H9 (cell line): ENCODE measurements around the gene QSOX1. TPM values are rescaled to one million over a fixed set of nuclear protein-coding genes. Genes with fewer than 3 reads are reported as not detected.

ENCODE experiments used
- DNase-seq: peaks from one replicate; pipeline ENCODE4 v3.0.0-alpha.2; 2017
- H2AFZ ChIP-seq: one replicate; pipeline ENCODE4 v1.6.1; 2013; ENCODE audit warnings: mild to moderate bottlenecking, low read length, control low read depth, moderate library complexity
- H2AK5ac ChIP-seq: 2 replicates; pipeline ENCODE4 v1.6.1; 2013; ENCODE audit warnings: low read length, control low read depth, mixed read lengths; ENCODE audit not compliant: insufficient read length
- H2BK120ac ChIP-seq: one replicate; pipeline ENCODE4 v1.6.1; 2013; ENCODE audit warnings: low read depth, mild to moderate bottlenecking, low read length, control low read depth, inconsistent platforms; ENCODE audit not compliant: poor library complexity, severe bottlenecking
- H2BK12ac ChIP-seq: 2 replicates; pipeline ENCODE4 v1.6.1; 2013; ENCODE audit warnings: low read length, control low read depth, mixed read lengths, low read depth; ENCODE audit not compliant: insufficient read length
- H2BK15ac ChIP-seq: 2 replicates; pipeline ENCODE4 v1.6.1; 2013; ENCODE audit warnings: low read depth, low read length, control low read depth
- H2BK20ac ChIP-seq: one replicate; pipeline ENCODE4 v1.6.1; 2013; ENCODE audit warnings: low read depth, mild to moderate bottlenecking, low read length, control low read depth, inconsistent platforms; ENCODE audit not compliant: poor library complexity, severe bottlenecking
- H2BK5ac ChIP-seq: 2 replicates; pipeline ENCODE4 v1.6.1; 2013; ENCODE audit warnings: low read length, control low read depth, mixed read lengths; ENCODE audit not compliant: insufficient read length
- H3K14ac ChIP-seq: 2 replicates; pipeline ENCODE4 v1.6.1; 2013; ENCODE audit warnings: low read length, control low read depth; ENCODE audit not compliant: insufficient read depth
- H3K18ac ChIP-seq: 2 replicates; pipeline ENCODE4 v1.6.1; 2013; ENCODE audit warnings: low read depth, mild to moderate bottlenecking, mixed read lengths, low read length, control low read depth; ENCODE audit not compliant: insufficient read length
- H3K23ac ChIP-seq: 2 replicates; pipeline ENCODE4 v1.6.1; 2013; ENCODE audit warnings: low read length, control low read depth, mixed read lengths, low read depth; ENCODE audit not compliant: insufficient read length
- H3K23me2 ChIP-seq: 2 replicates; pipeline ENCODE4 v1.6.1; 2013; ENCODE audit warnings: low read depth, mild to moderate bottlenecking, mixed read lengths, low read length, control low read depth; ENCODE audit not compliant: insufficient read length, poor library complexity, severe bottlenecking
- H3K27ac ChIP-seq: 2 replicates; pipeline ENCODE4 v1.5.1; 2013; ENCODE audit warnings: low read length, control low read depth, mixed read lengths, low read depth; ENCODE audit not compliant: insufficient read length
- H3K27me3 ChIP-seq: 2 replicates; pipeline ENCODE4 v1.6.1; 2013; ENCODE audit warnings: low read length, control low read depth, inconsistent platforms; ENCODE audit not compliant: insufficient read depth
- H3K4ac ChIP-seq: 2 replicates; pipeline ENCODE4 v1.6.1; 2013; ENCODE audit warnings: low read depth, mild to moderate bottlenecking, control low read depth, inconsistent platforms, low read length, moderate library complexity
- H3K4me1 ChIP-seq: 2 replicates; pipeline ENCODE4 v1.6.1; 2013; ENCODE audit warnings: low read length, control low read depth, inconsistent platforms; ENCODE audit not compliant: insufficient read depth
- H3K4me2 ChIP-seq: 2 replicates; pipeline ENCODE4 v1.6.1; 2013; ENCODE audit warnings: low read length, control low read depth, mixed read lengths; ENCODE audit not compliant: insufficient read length, insufficient read depth
- H3K56ac ChIP-seq: 2 replicates; pipeline ENCODE4 v1.6.1; 2013; ENCODE audit warnings: low read depth, mild to moderate bottlenecking, mixed read lengths, low read length, control low read depth; ENCODE audit not compliant: insufficient read length
- H3K79me1 ChIP-seq: 2 replicates; pipeline ENCODE4 v1.6.1; 2013; ENCODE audit warnings: low read depth, mild to moderate bottlenecking, moderate library complexity, low read length, control low read depth, inconsistent platforms; ENCODE audit not compliant: insufficient read depth, poor library complexity, severe bottlenecking
- H3K79me2 ChIP-seq: 2 replicates; pipeline ENCODE4 v1.6.1; 2013; ENCODE audit warnings: low read length, control low read depth, inconsistent platforms; ENCODE audit not compliant: insufficient read depth
- H3K9ac ChIP-seq: 2 replicates; pipeline ENCODE4 v1.6.1; 2013; ENCODE audit warnings: low read length, control low read depth, mixed read lengths; ENCODE audit not compliant: insufficient read length; ENCODE audit errors: extremely low read depth
- H3K9me3 ChIP-seq: one replicate; pipeline ENCODE4 v1.6.1; 2013; ENCODE audit warnings: low read depth, low read length, inconsistent platforms; ENCODE audit not compliant: control insufficient read depth
- H3T11ph ChIP-seq: one replicate; pipeline ENCODE4 v1.6.1; 2013; ENCODE audit warnings: mild to moderate bottlenecking, low read length, control low read depth, inconsistent platforms
- H4K20me1 ChIP-seq: one replicate; pipeline ENCODE4 v1.6.1; 2013; ENCODE audit not compliant: control insufficient read depth, insufficient read length, insufficient read depth
- H4K5ac ChIP-seq: 2 replicates; pipeline ENCODE4 v1.6.1; 2013; ENCODE audit warnings: low read depth, mild to moderate bottlenecking, mixed read lengths, low read length, control low read depth; ENCODE audit not compliant: insufficient read length
- H4K8ac ChIP-seq: replicated peaks from 2 replicates; pipeline ENCODE4 v1.6.1; 2013; ENCODE audit warnings: low read length, control low read depth, mixed read lengths, low read depth; ENCODE audit not compliant: insufficient read length
- H4K91ac ChIP-seq: 2 replicates; pipeline ENCODE4 v1.6.1; 2013; ENCODE audit warnings: low read depth, mild to moderate bottlenecking, moderate library complexity, mixed read lengths, low read length, control low read depth; ENCODE audit not compliant: insufficient read length
- H3K27ac Mint-ChIP-seq, 3 experiments: 2 replicates in 2 of 3; 3 replicates in 1 of 3; pipeline ENCODE4 v1.8.0; 2020 to 2021; ENCODE audit warnings: mixed read lengths in 3 of 3, mild to moderate bottlenecking in 1 of 3, moderate library complexity in 1 of 3
- H3K27me3 Mint-ChIP-seq: 2 replicates; pipeline ENCODE4 v1.8.0; 2021; ENCODE audit warnings: low read depth, mild to moderate bottlenecking, moderate library complexity, mixed read lengths
- H3K36me3 Mint-ChIP-seq, 3 experiments: 2 replicates in 2 of 3; 3 replicates in 1 of 3; pipeline ENCODE4 v1.8.0; 2020 to 2021; ENCODE audit warnings: low read depth in 3 of 3, mixed read lengths in 3 of 3; ENCODE audit not compliant: insufficient read depth in 1 of 3
- H3K4me1 Mint-ChIP-seq, 2 experiments: 2 replicates each; pipeline ENCODE4 v1.8.0; 2020; ENCODE audit warnings: mixed read lengths in 2 of 2
- H3K4me3 Mint-ChIP-seq, 2 experiments: 2 replicates in 1 of 2; 3 replicates in 1 of 2; pipeline ENCODE4 v1.8.0; 2020 to 2021; ENCODE audit warnings: mild to moderate bottlenecking in 2 of 2, mixed read lengths in 2 of 2, moderate library complexity in 1 of 2
- H3K9me3 Mint-ChIP-seq, 2 experiments: 2 replicates in 1 of 2; 3 replicates in 1 of 2; pipeline ENCODE4 v1.8.0; 2020; ENCODE audit warnings: mild to moderate bottlenecking in 2 of 2, mixed read lengths in 2 of 2, moderate library complexity in 1 of 2
- CTCF ChIP-seq: fragments of 200-600 bp; sonication (generic); conservative IDR thresholded peaks from 3 replicates; pipeline ENCODE4 v1.8.0; 2021; ENCODE audit warnings: antibody characterized with exemption, mild to moderate bottlenecking
- WGBS: extraction: QIAGEN DNeasy Blood & Tissue Kit; methylation state at CpG from one replicate; pipeline ENCODE4 v1.1.7; 2013; ENCODE audit warnings: missing lambda C conversion rate, low lambda C conversion rate, mixed read lengths; ENCODE audit not compliant: insufficient read length; ENCODE audit errors: extremely low coverage; 5-methylcytosine and 5-hydroxymethylcytosine counted together
- total RNA-seq: library from RNA; stranded (reverse); gene quantifications from 2 replicates; pipeline ENCODE4 v1.2.1, GENCODE V29; 2021

QSOX1 gene
- total RNA-seq, 1 experiment from 2014 or later = 79.2 TPM

DNA sequence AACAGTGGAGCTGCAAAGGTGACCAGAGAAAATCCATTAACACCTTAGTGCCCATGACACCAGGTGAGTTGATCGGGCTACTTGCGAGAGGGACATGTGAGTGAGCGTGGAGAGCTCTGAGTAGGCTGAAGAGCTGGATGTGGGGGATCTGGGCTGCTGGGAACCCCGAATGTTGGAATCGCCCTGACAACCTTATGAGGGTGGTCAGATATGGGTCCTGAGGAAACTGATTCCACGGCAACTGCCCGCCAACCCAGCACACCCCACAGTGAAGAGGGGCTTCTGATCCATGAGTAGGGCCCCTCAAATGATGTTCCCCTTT is 705 bp upstream of the QSOX1 start:
- Mint-ChIP-seq H3K27ac (peak overlapping the region in 2 of 3 experiments; percentile 20 to 61; a peak in 1 of 7 replicates), H3K36me3 (no peaks in the 10 kb centered on the region; a peak in 1 of 7 replicates)

More for the DNA sequence above, 705 bp upstream of the QSOX1 start:
- Histone ChIP-seq H3K18ac (no peak overlapping the region), H3T11ph (no peak overlapping the region), H4K5ac (no peak overlapping the region), H4K91ac (no peak overlapping the region), H3K27me3 (no peaks in the 10 kb centered on the region; the same call in 1 of the 2 replicates), H3K79me1 (no peaks in the 10 kb centered on the region), H2BK120ac (no peak overlapping the region), H3K9ac (peak overlapping the region; percentile 73), H3K79me2 (peaks cover 3% of the 10 kb centered on the region; the same call in 1 of the 2 replicates), H2AK5ac (no peak overlapping the region), H2AFZ (no peak overlapping the region), H2BK15ac (no peak overlapping the region), H3K9me3 (no peaks in the 10 kb centered on the region), H3K56ac (no peak overlapping the region), H3K23me2 (peaks cover 8% of the 10 kb centered on the region), H3K23ac (no peak overlapping the region), H3K4me2 (peak overlapping the region; percentile 87), H2BK12ac (no peak overlapping the region), H4K20me1 (no peaks in the 10 kb centered on the region), H2BK5ac (no peak overlapping the region), H2BK20ac (no peak overlapping the region), H3K14ac (peak overlapping the region; percentile 56; the same call in 1 of the 2 replicates), H3K27ac (no peak overlapping the region), H3K4ac (no peak overlapping the region), H3K4me1 (no peaks in the 10 kb centered on the region; the same call in 1 of the 2 replicates), H4K8ac (no peak overlapping the region)
- WGBS = no CpG with 5 or more reads among the region's 7 CpGs
- no peak for TF ChIP-seq CTCF
- Mint-ChIP-seq H3K27me3 (peaks cover 29% of the 10 kb centered on the region), H3K9me3 (no peaks in the 10 kb centered on the region), H3K4me3 (peak overlapping the region; percentile 88 to 90), H3K4me1 (peaks cover 16 to 28% of the 10 kb centered on the region in 2 experiments)
- no peak for DNase-seq
